GM23338 (cell line): ENCODE data around the gene ADCY7. TPM values are rescaled to one million over a fixed set of nuclear protein-coding genes. Genes with fewer than 3 reads are reported as not detected.

Experiments
- ATAC-seq: fragments of 200-7000 bp; cut with Tn5 transposase; 3 replicates; pipeline ENCODE4 v1.9.1; 2020
- DNase-seq: peaks from one replicate; pipeline ENCODE4 v3.0.0-alpha.2; 2015; ENCODE audit warnings: low spot score
- H2AFZ ChIP-seq: fragments of 200-600 bp; sonication (generic); 2 replicates; pipeline ENCODE4 v1.8.0; 2016; ENCODE audit warnings: antibody characterized with exemption, mild to moderate bottlenecking, moderate library complexity
- H3F3A ChIP-seq: fragments of 200-600 bp; sonication (generic); replicated peaks from 2 replicates; pipeline ENCODE4 v1.8.0; 2017; ENCODE audit warnings: antibody characterized with exemption, mixed run types, low read depth
- H3K27ac ChIP-seq: fragments of 200-600 bp; sonication (generic); 2 replicates; pipeline ENCODE4 v1.6.1; 2016; ENCODE audit warnings: low read depth
- H3K27me3 ChIP-seq: fragments of 200-600 bp; sonication (generic); 2 replicates; pipeline ENCODE4 v1.8.0; 2016; ENCODE audit warnings: mild to moderate bottlenecking, mixed run types, moderate library complexity; ENCODE audit not compliant: insufficient read depth
- H3K36me3 ChIP-seq: fragments of 200-600 bp; sonication (generic); 2 replicates; pipeline ENCODE4 v1.8.0; 2016; ENCODE audit warnings: mild to moderate bottlenecking; ENCODE audit not compliant: insufficient read depth
- H3K4me1 ChIP-seq: fragments of 200-600 bp; sonication (generic); 2 replicates; pipeline ENCODE4 v1.8.0; 2016; ENCODE audit warnings: mild to moderate bottlenecking, moderate library complexity; ENCODE audit not compliant: insufficient read depth
- H3K4me2 ChIP-seq: fragments of 200-600 bp; sonication (generic); 2 replicates; pipeline ENCODE4 v1.7.1; 2017; ENCODE audit warnings: mixed run types
- H3K4me3 ChIP-seq: fragments of 200-600 bp; sonication (generic); 2 replicates; pipeline ENCODE4 v1.6.1; 2016; ENCODE audit warnings: mixed run types
- H3K79me2 ChIP-seq: fragments of 200-600 bp; sonication (generic); replicated peaks from 2 replicates; pipeline ENCODE4 v1.8.0; 2017; ENCODE audit warnings: mild to moderate bottlenecking; ENCODE audit not compliant: insufficient read depth
- H3K9me2 ChIP-seq: fragments of 200-600 bp; sonication (generic); 2 replicates; pipeline ENCODE4 v1.8.0; 2017; ENCODE audit not compliant: insufficient read depth
- H4K20me1 ChIP-seq: fragments of 200-600 bp; sonication (generic); replicated peaks from 2 replicates; pipeline ENCODE4 v1.8.0; 2017; ENCODE audit warnings: mild to moderate bottlenecking; ENCODE audit not compliant: insufficient read depth
- H3K27ac Mint-ChIP-seq: 2 replicates; pipeline ENCODE4 v1.8.0; 2020; ENCODE audit warnings: inconsistent platforms, mild to moderate bottlenecking, moderate library complexity, mixed read lengths
- H3K27me3 Mint-ChIP-seq: 3 replicates; pipeline ENCODE4 v1.8.0; 2022; ENCODE audit warnings: low read depth, mild to moderate bottlenecking, moderate library complexity, mixed read lengths, inconsistent platforms; ENCODE audit not compliant: insufficient read depth, poor library complexity
- H3K36me3 Mint-ChIP-seq: 3 replicates; pipeline ENCODE4 v1.8.0; 2021; ENCODE audit warnings: low read depth, mild to moderate bottlenecking, inconsistent platforms, moderate library complexity, mixed read lengths
- H3K4me1 Mint-ChIP-seq: 3 replicates; pipeline ENCODE4 v1.8.0; 2020; ENCODE audit warnings: mild to moderate bottlenecking, inconsistent platforms, mixed read lengths
- H3K4me3 Mint-ChIP-seq: 3 replicates; pipeline ENCODE4 v1.8.0; 2021; ENCODE audit warnings: moderate library complexity, mild to moderate bottlenecking, inconsistent platforms, mixed read lengths
- H3K9me3 Mint-ChIP-seq: 3 replicates; pipeline ENCODE4 v1.8.0; 2020; ENCODE audit warnings: moderate library complexity, mild to moderate bottlenecking, inconsistent platforms, mixed read lengths
- NANOG ChIP-seq: IDR thresholded peaks from 2 replicates; pipeline ENCODE4 v1.6.1; 2016; ENCODE audit warnings: antibody characterized with exemption, borderline replicate concordance
- STAT1 ChIP-seq: IDR thresholded peaks from one replicate; pipeline ENCODE4 v1.6.1; 2016; ENCODE audit warnings: antibody characterized with exemption; ENCODE audit not compliant: unreplicated experiment
- polyA plus RNA-seq: library from polyadenylated mRNA; unstranded; fragments of >200 nt; fragmentation: Nextera tagmentation; extraction: Ambion mirVana; gene quantifications from 2 replicates; pipeline ENCODE4 v1.2.1, GENCODE V29; 2016
- total RNA-seq: library from RNA; depleted of rRNA; stranded (reverse); fragments of >200 nt; shearing (Covaris generic); gene quantifications from 2 replicates; pipeline ENCODE4 v1.2.3, GENCODE V29; 2014
- TF ChIP-seq, protein P1 (sequence below): fragments of 250-450 bp; sonication (Bioruptor Pico); IDR thresholded peaks from 2 replicates; pipeline ENCODE4 v1.5.0; 2020; ENCODE audit warnings: mild to moderate bottlenecking, moderate library complexity

Gene ADCY7
- total and polyA plus RNA-seq, 2 experiments from 2014 or later: 2.4 to 10.5 TPM

- Histone ChIP-seq H3K27ac (no peak overlapping the region), H3K36me3 (no peaks in the 10 kb centered on the region), H3F3A (no peaks in the 10 kb centered on the region), H3K79me2 (no peaks in the 10 kb centered on the region), H3K4me1 (no peaks in the 10 kb centered on the region), H3K4me3 (no peak overlapping the region), H2AFZ (no peak overlapping the region), H4K20me1 (no peaks in the 10 kb centered on the region), H3K9me2 (no peaks in the 10 kb centered on the region), H3K27me3 (no peaks in the 10 kb centered on the region), H3K4me2 (no peak overlapping the region)
- no peaks in the 10 kb centered on the region for H3K4me1 Mint-ChIP-seq
- DNase-seq (no peak), ATAC-seq (no peak)
- H3K36me3 Mint-ChIP-seq: no peaks in the 10 kb centered on the region
- no peak overlapping the region for H3K27ac Mint-ChIP-seq
- no peak for TF ChIP-seq NANOG
- TF ChIP-seq STAT1: no peak
- TF ChIP-seq, protein P1, sequence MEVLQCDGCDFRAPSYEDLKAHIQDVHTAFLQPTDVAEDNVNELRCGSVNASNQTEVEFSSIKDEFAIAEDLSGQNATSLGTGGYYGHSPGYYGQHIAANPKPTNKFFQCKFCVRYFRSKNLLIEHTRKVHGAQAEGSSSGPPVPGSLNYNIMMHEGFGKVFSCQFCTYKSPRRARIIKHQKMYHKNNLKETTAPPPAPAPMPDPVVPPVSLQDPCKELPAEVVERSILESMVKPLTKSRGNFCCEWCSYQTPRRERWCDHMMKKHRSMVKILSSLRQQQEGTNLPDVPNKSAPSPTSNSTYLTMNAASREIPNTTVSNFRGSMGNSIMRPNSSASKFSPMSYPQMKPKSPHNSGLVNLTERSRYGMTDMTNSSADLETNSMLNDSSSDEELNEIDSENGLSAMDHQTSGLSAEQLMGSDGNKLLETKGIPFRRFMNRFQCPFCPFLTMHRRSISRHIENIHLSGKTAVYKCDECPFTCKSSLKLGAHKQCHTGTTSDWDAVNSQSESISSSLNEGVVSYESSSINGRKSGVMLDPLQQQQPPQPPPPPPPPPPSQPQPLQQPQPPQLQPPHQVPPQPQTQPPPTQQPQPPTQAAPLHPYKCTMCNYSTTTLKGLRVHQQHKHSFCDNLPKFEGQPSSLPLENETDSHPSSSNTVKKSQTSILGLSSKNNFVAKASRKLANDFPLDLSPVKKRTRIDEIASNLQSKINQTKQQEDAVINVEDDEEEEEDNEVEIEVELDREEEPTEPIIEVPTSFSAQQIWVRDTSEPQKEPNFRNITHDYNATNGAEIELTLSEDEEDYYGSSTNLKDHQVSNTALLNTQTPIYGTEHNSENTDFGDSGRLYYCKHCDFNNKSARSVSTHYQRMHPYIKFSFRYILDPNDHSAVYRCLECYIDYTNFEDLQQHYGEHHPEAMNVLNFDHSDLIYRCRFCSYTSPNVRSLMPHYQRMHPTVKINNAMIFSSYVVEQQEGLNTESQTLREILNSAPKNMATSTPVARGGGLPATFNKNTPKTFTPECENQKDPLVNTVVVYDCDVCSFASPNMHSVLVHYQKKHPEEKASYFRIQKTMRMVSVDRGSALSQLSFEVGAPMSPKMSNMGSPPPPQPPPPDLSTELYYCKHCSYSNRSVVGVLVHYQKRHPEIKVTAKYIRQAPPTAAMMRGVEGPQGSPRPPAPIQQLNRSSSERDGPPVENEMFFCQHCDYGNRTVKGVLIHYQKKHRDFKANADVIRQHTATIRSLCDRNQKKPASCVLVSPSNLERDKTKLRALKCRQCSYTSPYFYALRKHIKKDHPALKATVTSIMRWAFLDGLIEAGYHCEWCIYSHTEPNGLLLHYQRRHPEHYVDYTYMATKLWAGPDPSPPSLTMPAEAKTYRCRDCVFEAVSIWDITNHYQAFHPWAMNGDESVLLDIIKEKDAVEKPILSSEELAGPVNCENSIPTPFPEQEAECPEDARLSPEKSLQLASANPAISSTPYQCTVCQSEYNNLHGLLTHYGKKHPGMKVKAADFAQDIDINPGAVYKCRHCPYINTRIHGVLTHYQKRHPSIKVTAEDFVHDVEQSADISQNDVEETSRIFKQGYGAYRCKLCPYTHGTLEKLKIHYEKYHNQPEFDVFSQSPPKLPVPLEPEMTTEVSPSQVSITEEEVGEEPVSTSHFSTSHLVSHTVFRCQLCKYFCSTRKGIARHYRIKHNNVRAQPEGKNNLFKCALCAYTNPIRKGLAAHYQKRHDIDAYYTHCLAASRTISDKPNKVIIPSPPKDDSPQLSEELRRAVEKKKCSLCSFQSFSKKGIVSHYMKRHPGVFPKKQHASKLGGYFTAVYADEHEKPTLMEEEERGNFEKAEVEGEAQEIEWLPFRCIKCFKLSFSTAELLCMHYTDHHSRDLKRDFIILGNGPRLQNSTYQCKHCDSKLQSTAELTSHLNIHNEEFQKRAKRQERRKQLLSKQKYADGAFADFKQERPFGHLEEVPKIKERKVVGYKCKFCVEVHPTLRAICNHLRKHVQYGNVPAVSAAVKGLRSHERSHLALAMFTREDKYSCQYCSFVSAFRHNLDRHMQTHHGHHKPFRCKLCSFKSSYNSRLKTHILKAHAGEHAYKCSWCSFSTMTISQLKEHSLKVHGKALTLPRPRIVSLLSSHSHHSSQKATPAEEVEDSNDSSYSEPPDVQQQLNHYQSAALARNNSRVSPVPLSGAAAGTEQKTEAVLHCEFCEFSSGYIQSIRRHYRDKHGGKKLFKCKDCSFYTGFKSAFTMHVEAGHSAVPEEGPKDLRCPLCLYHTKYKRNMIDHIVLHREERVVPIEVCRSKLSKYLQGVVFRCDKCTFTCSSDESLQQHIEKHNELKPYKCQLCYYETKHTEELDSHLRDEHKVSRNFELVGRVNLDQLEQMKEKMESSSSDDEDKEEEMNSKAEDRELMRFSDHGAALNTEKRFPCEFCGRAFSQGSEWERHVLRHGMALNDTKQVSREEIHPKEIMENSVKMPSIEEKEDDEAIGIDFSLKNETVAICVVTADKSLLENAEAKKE (CRISPR knock-in tag): no peak
- peaks cover 7% of the 10 kb centered on the region for H3K27me3 Mint-ChIP-seq
- no peak overlapping the region for H3K4me3 Mint-ChIP-seq
- no peaks in the 10 kb centered on the region; the same call in 2 of the 3 replicates for H3K9me3 Mint-ChIP-seq
Measured at GRCh38 chr16:50303605-50304466, 37.5 kb downstream of the ADCY7 start.
